ENCODE results near the gene LCP1. TPM values are rescaled to one million over a fixed set of nuclear protein-coding genes. Genes with fewer than 3 reads are reported as not detected.

LCP1 gene
- total and polyA plus RNA-seq, 9 of the 15 experiments (the other 6 are each of a cell fraction or from before 2014, with no cell fraction given), result 83.0 to 255 (median 163) TPM

DNA sequence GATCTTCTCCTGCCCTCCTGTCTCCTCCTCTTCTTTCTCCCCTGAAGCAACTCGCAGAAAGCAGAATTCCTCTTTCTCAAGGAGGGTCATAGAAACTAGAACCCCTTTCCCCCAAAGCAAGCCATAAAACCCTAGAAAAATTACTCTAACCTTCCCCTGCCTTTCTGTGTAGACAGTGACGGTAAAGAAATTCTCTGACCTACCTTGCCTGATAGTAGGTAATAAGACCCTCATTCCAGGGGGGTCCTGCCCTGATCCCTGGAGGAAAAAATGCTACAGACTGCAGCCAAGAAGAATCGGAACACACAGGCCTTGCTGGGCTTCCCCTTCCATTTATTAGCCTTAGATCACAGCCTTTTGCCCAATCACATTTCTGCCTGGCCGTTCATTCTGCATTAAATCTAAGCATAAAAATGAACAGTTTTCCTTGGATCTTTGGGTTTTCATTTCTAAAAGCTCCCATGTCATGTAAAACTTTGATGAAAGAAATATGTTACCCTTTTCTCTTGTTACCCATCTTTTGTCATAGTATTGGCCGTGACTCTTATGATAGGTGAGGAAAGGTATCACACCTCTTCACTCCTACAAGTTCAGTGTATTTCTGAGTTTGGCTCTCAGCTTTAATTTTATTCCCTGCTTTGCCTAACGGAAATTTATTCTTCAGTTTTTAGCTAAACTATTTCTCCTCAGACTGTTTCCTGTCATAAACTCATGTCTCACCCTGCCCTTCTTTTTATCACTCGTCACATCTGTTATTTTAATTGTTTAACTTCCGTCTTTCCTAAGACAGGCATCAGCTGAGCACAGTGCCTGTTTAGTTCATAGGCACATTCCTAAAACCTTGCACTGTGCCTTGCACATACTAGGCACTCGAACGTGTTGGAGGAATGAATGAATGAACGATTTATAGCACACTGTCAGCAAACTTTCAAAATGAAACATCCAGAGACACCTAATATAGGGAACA lies 56.7 kb downstream of the LCP1 start (continued):
- TF ChIP-seq, protein P1, sequence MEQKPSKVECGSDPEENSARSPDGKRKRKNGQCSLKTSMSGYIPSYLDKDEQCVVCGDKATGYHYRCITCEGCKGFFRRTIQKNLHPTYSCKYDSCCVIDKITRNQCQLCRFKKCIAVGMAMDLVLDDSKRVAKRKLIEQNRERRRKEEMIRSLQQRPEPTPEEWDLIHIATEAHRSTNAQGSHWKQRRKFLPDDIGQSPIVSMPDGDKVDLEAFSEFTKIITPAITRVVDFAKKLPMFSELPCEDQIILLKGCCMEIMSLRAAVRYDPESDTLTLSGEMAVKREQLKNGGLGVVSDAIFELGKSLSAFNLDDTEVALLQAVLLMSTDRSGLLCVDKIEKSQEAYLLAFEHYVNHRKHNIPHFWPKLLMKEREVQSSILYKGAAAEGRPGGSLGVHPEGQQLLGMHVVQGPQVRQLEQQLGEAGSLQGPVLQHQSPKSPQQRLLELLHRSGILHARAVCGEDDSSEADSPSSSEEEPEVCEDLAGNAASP (IDR thresholded peaks at IDR 0.05), result no peak
- no peak for TF ChIP-seq KLF13 (tag; IDR thresholded peaks at IDR 0.05; ENCODE audit: borderline replicate concordance, low read depth)
- no peak for TF ChIP-seq NEUROD1 (IDR thresholded peaks at IDR 0.05; ENCODE audit: borderline replicate concordance, low read depth, low read length, partially characterized antibody)
- TF ChIP-seq CBX1 (IDR thresholded peaks at IDR 0.05; ENCODE audit: low read depth), result no peak
- TF ChIP-seq, protein P2, sequence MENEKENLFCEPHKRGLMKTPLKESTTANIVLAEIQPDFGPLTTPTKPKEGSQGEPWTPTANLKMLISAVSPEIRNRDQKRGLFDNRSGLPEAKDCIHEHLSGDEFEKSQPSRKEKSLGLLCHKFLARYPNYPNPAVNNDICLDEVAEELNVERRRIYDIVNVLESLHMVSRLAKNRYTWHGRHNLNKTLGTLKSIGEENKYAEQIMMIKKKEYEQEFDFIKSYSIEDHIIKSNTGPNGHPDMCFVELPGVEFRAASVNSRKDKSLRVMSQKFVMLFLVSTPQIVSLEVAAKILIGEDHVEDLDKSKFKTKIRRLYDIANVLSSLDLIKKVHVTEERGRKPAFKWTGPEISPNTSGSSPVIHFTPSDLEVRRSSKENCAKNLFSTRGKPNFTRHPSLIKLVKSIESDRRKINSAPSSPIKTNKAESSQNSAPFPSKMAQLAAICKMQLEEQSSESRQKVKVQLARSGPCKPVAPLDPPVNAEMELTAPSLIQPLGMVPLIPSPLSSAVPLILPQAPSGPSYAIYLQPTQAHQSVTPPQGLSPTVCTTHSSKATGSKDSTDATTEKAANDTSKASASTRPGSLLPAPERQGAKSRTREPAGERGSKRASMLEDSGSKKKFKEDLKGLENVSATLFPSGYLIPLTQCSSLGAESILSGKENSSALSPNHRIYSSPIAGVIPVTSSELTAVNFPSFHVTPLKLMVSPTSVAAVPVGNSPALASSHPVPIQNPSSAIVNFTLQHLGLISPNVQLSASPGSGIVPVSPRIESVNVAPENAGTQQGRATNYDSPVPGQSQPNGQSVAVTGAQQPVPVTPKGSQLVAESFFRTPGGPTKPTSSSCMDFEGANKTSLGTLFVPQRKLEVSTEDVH (IDR thresholded peaks at IDR 0.05; ENCODE audit: low read depth, partially characterized antibody), result peak; percentile 35
- TF ChIP-seq SRSF3 (IDR thresholded peaks at IDR 0.05; ENCODE audit: insufficient read depth, low read length), result no peak
- no peak for TF ChIP-seq TAF7 (tag; IDR thresholded peaks at IDR 0.05)
- TF ChIP-seq, protein P3, sequence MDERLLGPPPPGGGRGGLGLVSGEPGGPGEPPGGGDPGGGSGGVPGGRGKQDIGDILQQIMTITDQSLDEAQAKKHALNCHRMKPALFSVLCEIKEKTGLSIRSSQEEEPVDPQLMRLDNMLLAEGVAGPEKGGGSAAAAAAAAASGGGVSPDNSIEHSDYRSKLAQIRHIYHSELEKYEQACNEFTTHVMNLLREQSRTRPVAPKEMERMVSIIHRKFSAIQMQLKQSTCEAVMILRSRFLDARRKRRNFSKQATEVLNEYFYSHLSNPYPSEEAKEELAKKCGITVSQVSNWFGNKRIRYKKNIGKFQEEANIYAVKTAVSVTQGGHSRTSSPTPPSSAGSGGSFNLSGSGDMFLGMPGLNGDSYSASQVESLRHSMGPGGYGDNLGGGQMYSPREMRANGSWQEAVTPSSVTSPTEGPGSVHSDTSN (CRISPR knock-in tag; IDR thresholded peaks at IDR 0.05; ENCODE audit: low read depth), result no peak
- TF ChIP-seq, protein P3 (tag; conservative IDR thresholded peaks at IDR 0.05; ENCODE audit: low read depth), result no peak
- no peak for TF ChIP-seq BCLAF1 (IDR thresholded peaks at IDR 0.05; ENCODE audit: borderline replicate concordance in 1 of 2, control insufficient read depth in 1 of 2, low read depth in 2 of 2, low read length in 1 of 2)
- TF ChIP-seq, protein P4, sequence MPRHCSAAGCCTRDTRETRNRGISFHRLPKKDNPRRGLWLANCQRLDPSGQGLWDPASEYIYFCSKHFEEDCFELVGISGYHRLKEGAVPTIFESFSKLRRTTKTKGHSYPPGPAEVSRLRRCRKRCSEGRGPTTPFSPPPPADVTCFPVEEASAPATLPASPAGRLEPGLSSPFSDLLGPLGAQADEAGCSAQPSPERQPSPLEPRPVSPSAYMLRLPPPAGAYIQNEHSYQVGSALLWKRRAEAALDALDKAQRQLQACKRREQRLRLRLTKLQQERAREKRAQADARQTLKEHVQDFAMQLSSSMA (CRISPR knock-in tag; IDR thresholded peaks at IDR 0.05), result no peak
- TF ChIP-seq, protein P5, sequence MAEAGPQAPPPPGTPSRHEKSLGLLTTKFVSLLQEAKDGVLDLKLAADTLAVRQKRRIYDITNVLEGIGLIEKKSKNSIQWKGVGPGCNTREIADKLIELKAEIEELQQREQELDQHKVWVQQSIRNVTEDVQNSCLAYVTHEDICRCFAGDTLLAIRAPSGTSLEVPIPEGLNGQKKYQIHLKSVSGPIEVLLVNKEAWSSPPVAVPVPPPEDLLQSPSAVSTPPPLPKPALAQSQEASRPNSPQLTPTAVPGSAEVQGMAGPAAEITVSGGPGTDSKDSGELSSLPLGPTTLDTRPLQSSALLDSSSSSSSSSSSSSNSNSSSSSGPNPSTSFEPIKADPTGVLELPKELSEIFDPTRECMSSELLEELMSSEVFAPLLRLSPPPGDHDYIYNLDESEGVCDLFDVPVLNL (CRISPR knock-in tag; IDR thresholded peaks at IDR 0.05; ENCODE audit: low read depth), result no peak
- no peak for TF ChIP-seq ZNF324 (CRISPR knock-in tag; IDR thresholded peaks at IDR 0.05)

Data from K562 (cell line).